ENCODE measurements around the gene RBFA.

Gene RBFA

DNA sequence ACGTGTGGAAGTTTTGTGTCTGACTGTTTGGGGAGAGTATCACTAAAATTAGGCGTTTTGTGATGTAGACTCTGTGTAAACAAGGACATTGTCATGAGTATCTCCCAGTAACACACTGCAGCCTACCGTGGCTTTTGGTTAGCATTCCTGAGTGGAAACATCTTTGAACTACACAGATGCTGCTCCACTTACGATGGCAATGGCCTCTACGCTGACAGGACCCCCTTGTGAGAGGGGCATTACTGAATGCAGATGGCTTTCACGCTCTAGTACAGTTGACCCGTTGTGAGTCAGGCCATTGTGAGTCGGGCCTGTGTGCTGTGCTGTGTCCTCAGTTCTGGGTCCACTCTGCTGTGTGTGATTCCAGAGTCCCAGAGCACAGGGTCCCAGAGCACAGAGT lies 40.5 kb downstream of the RBFA start:
- no peak for DNase-seq (ENCODE audit: low spot score)

GRCh38 chr18:80075940-80076339 lies 41.7 kb downstream of the RBFA start:
- DNase-seq (ENCODE audit: low spot score): no peak

DNA sequence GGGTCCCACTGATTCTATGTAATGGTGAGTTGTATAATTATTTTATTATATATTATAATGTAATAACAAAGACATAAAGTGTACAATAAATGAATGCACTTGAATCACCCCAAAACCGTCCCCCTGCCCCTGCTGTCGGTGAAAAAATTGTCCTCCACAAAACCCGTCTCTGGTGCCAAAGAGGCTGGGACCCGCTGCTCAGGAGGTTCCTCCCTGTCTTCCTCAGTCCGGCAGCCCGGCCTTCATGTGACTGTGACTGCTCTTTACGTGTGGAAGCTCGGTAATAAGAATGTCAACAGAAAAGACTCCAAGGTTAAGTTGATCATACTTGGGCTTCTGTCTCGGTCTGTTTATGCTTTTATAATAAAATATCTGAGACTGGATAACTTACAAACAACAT lies 42.1 kb downstream of the RBFA start:
- no peak for DNase-seq (ENCODE audit: low spot score)

GRCh38 chr18:80077873-80078272 lies 43.6 kb downstream of the RBFA start:
- DNase-seq (ENCODE audit: low spot score): no peak

All from iPS-NIHi11 (cell line).